ENCODE results near the gene FOXJ3.

FOXJ3 gene

GRCh38 chr1:42198251-42198650 lies 136.8 kb downstream of the FOXJ3 start:
- no peak for DNase-seq (ENCODE audit: low read depth, low spot score)
- Histone ChIP-seq H3K9me3 (ENCODE audit: low read depth, low read length) (no peaks in the 10 kb centered on the region), H3K27ac (no peak overlapping the region), H3K4me3 (no peak overlapping the region), H3K36me3 (ENCODE audit: insufficient read depth, low read length) (peaks cover 50% of the 10 kb centered on the region), H3K9ac (ENCODE audit: insufficient read length) (no peak overlapping the region)
- no peak for TF ChIP-seq POLR2AphosphoS5 (IDR thresholded peaks at IDR 0.05; ENCODE audit: borderline replicate concordance, low read depth, low read length)
- TF ChIP-seq FOXP2 (optimal IDR thresholded peaks at IDR 0.05; ENCODE audit: control extremely low read depth, extremely low read length, insufficient read depth) = no peak
- no peak for TF ChIP-seq EZH2 (IDR thresholded peaks at IDR 0.05)

DNA sequence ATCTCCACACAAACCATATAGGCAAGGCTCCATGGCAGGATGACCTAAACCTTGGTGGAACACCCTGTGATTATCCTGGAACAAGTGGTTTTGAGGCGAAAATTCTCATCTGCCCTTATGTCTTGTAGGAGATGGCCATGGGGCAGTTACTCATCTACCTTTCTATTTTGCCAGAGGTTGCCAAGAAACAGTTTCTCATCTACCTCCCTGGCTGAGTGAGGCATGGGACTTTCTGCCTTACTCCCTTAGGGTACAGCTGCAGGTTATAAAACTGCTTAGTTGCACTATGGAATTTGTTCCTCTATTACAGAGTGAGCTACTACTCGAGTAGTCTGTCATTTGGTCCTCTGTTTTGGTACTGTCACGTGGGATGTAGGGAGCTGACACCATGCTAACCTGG lies 139.2 kb downstream of the FOXJ3 start:
- Histone ChIP-seq H3K9me3 (ENCODE audit: low read depth, low read length) (no peaks in the 10 kb centered on the region), H3K27ac (no peak overlapping the region), H3K4me3 (no peak overlapping the region), H3K36me3 (ENCODE audit: insufficient read depth, low read length) (peaks cover 43% of the 10 kb centered on the region), H3K9ac (ENCODE audit: insufficient read length) (no peak overlapping the region)
- DNase-seq (ENCODE audit: low read depth, low spot score) = no peak
- TF ChIP-seq POLR2AphosphoS5 (IDR thresholded peaks at IDR 0.05; ENCODE audit: borderline replicate concordance, low read depth, low read length) (no peak), FOXP2 (optimal IDR thresholded peaks at IDR 0.05; ENCODE audit: control extremely low read depth, extremely low read length, insufficient read depth) (no peak)

DNA sequence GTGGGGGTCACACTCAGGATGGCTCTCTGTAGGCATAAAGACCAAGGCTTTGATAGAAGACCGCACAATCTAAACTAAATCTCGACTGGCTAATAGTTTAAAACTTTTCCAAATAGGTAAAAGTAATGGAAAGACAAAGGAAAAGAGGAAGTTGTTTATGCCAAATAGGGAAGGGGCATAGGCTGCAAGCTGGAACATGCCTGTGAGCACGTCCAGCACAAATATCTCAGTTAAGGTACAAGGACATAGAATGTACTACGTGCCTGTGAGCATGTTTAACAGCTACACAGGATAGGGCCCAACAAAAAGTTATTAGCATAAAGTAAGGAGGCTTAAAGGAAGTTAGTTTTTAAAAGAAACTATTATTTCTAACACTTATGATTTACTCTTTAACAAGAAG lies 142.9 kb downstream of the FOXJ3 start:
- Histone ChIP-seq H3K4me3 (no peak overlapping the region), H3K27ac (no peak overlapping the region), H3K36me3 (ENCODE audit: insufficient read depth, low read length) (peaks cover 46% of the 10 kb centered on the region), H3K9me3 (ENCODE audit: low read depth, low read length) (no peaks in the 10 kb centered on the region), H3K9ac (ENCODE audit: insufficient read length) (no peak overlapping the region)
- TF ChIP-seq EZH2 (IDR thresholded peaks at IDR 0.05) = no peak
- no peak for DNase-seq (ENCODE audit: low read depth, low spot score)

- no peak overlapping the region for H3K9ac ChIP-seq (ENCODE audit: insufficient read length)
- no peak for TF ChIP-seq FOXP2 (optimal IDR thresholded peaks at IDR 0.05; ENCODE audit: control extremely low read depth, extremely low read length, insufficient read depth)
- peaks cover 42% of the 10 kb centered on the region for H3K36me3 ChIP-seq (ENCODE audit: insufficient read depth, low read length)
- DNase-seq (ENCODE audit: low read depth, low spot score) = no peak
- H3K27ac ChIP-seq = no peak overlapping the region
- no peaks in the 10 kb centered on the region for H3K9me3 ChIP-seq (ENCODE audit: low read depth, low read length)
- H3K4me3 ChIP-seq = no peak overlapping the region
These were observed 143.7 kb downstream of the FOXJ3 start for GRCh38 chr1:42191319-42191718.

- Histone ChIP-seq H3K36me3 (ENCODE audit: insufficient read depth, low read length) (peaks cover 36% of the 10 kb centered on the region), H3K27ac (no peak overlapping the region)
These were observed 144.8 kb downstream of the FOXJ3 start for GRCh38 chr1:42189931-42190853.

GRCh38 chr1:42186152-42186551 lies 148.9 kb downstream of the FOXJ3 start:
- no peak overlapping the region for H3K27ac ChIP-seq

More at GRCh38 chr1:42189931-42190853, 144.8 kb downstream of the FOXJ3 start:
- no peak for TF ChIP-seq EZH2 (IDR thresholded peaks at IDR 0.05)
- no peak for TF ChIP-seq FOXP2 (optimal IDR thresholded peaks at IDR 0.05; ENCODE audit: control extremely low read depth, extremely low read length, insufficient read depth)
- TF ChIP-seq POLR2AphosphoS5 (IDR thresholded peaks at IDR 0.05; ENCODE audit: borderline replicate concordance, low read depth, low read length) = no peak
- no peak for DNase-seq (ENCODE audit: low read depth, low spot score)
- H3K9me3 ChIP-seq (ENCODE audit: low read depth, low read length) = no peaks in the 10 kb centered on the region
- no peak overlapping the region for H3K9ac ChIP-seq (ENCODE audit: insufficient read length)
- no peak overlapping the region for H3K4me3 ChIP-seq

GRCh38 chr1:42184616-42185015 lies 150.4 kb downstream of the FOXJ3 start:
- Histone ChIP-seq H3K36me3 (ENCODE audit: insufficient read depth, low read length) (peaks cover 19% of the 10 kb centered on the region), H3K9ac (ENCODE audit: insufficient read length) (no peak overlapping the region), H3K9me3 (ENCODE audit: low read depth, low read length) (no peaks in the 10 kb centered on the region), H3K4me3 (no peak overlapping the region), H3K27ac (no peak overlapping the region)
- no peak for DNase-seq (ENCODE audit: low read depth, low spot score)
- TF ChIP-seq POLR2AphosphoS5 (IDR thresholded peaks at IDR 0.05; ENCODE audit: borderline replicate concordance, low read depth, low read length) (no peak), EZH2 (IDR thresholded peaks at IDR 0.05) (no peak), FOXP2 (optimal IDR thresholded peaks at IDR 0.05; ENCODE audit: control extremely low read depth, extremely low read length, insufficient read depth) (no peak)

More at GRCh38 chr1:42186152-42186551, 148.9 kb downstream of the FOXJ3 start:
- Histone ChIP-seq H3K9ac (ENCODE audit: insufficient read length) (no peak overlapping the region), H3K9me3 (ENCODE audit: low read depth, low read length) (no peaks in the 10 kb centered on the region), H3K4me3 (no peak overlapping the region), H3K36me3 (ENCODE audit: insufficient read depth, low read length) (peaks cover 30% of the 10 kb centered on the region)
- no peak for TF ChIP-seq FOXP2 (optimal IDR thresholded peaks at IDR 0.05; ENCODE audit: control extremely low read depth, extremely low read length, insufficient read depth)
- no peak for TF ChIP-seq EZH2 (IDR thresholded peaks at IDR 0.05)
- TF ChIP-seq POLR2AphosphoS5 (IDR thresholded peaks at IDR 0.05; ENCODE audit: borderline replicate concordance, low read depth, low read length) = no peak
- no peak for DNase-seq (ENCODE audit: low read depth, low spot score)

GRCh38 chr1:42183957-42184268 lies 151.1 kb downstream of the FOXJ3 start:
- Histone ChIP-seq H3K4me3 (no peak overlapping the region), H3K9me3 (ENCODE audit: low read depth, low read length) (no peaks in the 10 kb centered on the region), H3K27ac (no peak overlapping the region), H3K9ac (ENCODE audit: insufficient read length) (no peak overlapping the region), H3K36me3 (ENCODE audit: insufficient read depth, low read length) (peaks cover 16% of the 10 kb centered on the region)
- no peak for DNase-seq (ENCODE audit: low read depth, low spot score)
- TF ChIP-seq FOXP2 (optimal IDR thresholded peaks at IDR 0.05; ENCODE audit: control extremely low read depth, extremely low read length, insufficient read depth) = no peak
